Amygdala (tissue), 56 donors: ENCODE measurements around the gene INSRR.

Experiments used
- DNase-seq, 56 donors: peaks; one replicate each; lab custom pipeline; 2025; lab: John Stamatoyannopoulos, UW

INSRR gene

DNA sequence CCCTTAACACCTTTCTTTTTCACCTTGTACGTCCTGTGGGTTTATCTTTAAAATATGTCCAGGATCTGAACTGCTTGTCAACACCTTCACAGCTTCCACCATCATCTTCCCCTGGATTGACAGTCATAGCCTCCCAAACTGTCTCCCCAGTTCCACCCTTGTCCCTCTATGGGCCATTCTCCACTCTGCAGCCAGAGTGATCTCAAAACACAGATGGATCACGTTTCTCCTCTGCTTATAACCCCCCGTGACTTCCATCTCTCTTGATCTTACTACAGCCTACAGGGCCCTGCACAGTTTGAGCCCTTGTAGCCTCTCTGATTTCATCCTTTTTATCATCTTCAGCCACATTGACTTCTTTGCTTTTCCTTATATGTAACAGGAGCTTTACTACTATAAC, 4.3 kb downstream of the INSRR start:
- DNase-seq, result no peak

DNA sequence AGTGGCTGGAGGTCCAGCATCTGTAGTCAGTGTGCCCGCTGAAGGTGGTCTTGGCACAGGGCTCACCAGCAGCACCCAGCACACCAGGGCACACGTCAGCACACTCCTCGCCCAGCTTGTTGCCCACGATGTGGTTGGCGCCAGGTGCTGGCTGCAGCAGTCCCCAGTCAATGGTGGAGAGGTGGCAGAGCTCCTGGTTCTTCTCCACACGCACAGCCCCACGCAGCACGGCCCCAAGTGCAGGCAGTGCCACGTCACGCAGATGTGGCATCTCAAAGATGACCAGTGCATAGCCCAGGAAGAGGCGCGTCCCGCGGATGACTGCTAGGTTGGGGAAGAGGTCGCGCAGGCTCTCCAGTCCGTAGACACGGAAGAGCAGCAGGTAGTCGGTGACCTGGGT, 5.2 kb downstream of the INSRR start:
- DNase-seq, result no peak

DNA sequence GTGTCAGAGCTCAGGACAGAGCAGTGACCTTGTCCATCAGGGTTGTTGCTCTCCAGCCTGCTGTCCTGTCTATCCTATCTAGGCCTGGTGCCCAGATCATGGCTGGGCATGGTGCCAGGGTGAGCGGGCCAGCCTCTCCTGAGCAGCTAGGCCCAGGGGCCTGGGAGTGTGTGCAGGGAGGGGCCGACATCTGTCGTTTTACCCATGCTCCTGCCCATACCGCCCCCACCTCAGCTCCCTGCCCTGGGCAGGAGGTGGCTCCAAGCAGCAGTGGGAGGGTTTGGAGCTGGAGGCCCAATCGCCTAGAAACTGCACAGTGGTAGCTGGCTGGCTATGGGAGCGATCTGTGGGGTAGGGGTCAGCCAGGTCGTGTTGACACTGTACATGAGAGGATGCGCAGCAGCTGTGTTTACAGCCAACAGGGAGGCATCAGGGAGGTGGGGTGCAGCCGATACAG, 6.5 kb downstream of the INSRR start:
- peak in 34 of 56 donors; percentile 1 to 76 (median 21) for DNase-seq

DNA sequence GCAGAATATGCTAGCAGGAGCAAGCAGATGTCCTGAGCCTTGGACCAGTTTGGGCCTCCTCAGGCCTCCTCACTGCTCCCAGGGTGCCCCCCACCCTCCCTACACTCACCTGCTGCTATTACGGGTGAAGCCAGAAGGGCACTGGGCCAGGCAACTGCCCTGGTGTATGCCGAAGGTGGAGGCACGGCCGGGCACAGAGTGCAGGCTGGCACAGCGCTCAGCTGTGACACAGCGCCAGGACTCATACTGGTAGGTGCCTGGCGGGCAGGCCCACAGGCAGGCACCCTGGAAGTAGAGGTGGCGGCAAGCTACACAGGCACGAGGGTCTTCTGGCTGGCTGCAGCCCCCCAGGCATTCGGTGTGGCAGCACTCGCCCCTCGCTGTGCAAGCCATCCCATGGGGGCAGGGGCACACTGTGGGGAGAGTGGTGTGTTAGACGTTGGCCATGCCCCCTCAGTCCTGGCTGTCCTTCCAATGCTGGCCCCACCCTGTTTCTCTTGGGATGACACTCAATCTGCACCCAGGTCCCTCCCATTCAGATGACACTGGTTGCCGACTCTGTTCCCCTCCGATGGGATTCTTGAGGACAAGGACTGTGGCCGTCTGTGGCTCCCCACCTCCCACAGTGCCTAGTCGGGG, 7.0 kb downstream of the INSRR start:
- no peak for DNase-seq

DNA sequence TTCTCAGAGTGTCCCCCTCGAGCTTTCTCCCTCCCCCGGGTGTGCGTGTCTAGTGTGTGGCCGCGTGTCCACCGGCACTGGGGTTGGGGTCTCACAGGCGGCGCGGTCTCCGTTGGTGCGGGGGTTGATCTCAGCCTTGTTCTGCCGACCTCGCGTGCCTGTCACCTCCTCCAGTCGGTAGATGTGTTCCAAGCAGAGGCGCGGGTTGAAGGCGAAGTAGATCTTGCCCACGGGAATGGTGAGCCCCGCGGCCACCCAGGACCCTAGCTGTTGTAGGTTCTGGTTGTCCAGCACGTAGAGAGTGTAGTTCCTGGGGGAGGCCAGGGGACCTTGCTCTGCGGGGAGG, 9.8 kb downstream of the INSRR start:
- DNase-seq, result no peak

DNA sequence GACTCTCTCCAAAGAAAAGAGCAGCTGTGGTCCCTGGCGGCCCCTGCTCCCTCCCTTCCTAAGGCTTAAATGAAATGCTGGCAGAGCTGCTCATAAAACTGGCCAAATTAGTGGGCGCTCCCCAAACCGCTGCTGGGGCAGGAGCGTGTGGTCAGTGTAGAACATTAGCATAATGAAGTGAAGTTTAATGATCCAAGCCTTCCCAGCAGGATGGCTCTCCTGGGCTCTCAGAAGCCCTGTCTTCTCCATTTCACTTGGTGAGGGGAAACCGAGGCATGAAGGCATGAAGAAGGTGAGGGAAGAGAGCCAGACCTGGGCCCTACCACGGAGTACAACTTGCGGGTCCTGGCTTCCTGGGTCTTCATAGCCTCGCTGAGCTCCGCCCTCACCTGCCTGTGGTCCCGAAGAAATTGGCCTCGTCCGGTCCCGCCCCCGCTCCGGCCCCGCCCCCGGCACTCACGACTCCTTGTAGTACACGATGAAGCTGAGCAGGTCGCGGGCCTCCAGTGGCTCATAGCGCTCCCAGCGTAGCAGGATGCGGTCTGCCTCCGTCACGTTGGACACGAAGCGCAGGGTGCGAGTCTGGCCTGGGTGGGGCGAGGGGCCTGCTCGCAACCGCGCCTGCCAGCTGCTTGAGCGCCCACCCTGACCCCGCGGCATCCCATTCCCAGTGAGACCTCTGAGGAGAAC, 10.3 kb downstream of the INSRR start:
- peak in 1 of 56 donors; percentile 6 for DNase-seq

DNA sequence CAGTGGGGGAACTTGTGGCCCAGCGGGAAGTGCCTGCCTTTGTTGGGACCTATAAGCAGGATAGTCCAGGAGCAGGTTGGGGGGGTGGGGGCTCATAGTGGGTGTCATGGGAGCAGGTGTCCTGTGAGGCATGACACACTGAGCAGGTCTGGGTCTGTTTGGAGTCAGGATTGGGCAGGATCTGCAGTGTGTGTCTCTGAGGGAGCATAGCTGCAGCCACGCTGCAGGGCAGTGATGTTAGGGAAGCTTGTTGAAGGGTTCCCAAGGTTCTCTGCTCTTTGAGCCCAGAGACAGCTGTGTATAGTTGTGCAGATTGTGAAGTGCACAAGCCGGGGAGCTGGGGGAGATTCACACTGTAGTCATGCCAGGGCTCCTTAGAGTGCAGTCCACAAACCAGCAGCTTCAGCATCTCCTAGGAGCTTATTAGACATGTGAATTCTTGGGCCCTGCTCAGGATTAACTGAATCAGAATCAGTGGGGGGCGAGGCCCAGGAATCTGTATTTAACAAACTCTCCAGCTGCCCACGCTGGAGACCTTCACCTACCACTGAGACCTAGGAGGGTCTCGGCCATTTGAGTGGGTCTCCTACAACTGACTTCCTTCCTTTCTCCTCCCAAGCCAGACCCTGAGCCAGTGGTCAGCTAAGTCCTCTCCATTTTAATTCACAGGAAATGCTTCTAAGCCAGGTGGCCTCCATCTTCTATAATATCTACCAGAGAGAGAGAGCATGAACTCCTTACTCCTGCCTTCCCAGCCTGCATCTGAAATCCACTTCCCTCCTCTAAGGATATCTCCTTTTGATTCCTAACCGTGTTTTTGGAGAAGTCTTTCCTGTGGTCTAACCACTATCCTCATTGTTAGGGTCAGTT, 11.1 kb downstream of the INSRR start:
- DNase-seq, result no peak

DNA sequence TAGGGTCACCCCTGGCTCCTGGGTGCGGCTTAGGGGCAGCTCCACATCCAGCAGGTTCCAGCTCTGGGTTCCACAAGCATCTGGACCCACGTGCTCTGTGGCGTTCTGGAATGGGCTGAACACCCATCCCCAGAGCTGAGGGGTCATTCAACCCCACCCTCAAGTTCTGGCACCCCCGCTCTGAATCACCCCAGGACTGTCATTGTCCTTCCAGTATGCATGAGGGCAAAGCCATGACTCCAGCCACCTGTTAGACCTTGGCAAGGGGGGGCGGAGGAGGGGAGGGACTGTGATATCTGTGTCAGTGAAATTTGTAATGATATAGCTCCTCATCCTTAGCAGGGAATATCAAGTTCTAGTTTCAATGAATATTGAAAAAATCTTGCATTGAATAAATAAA, 12.3 kb downstream of the INSRR start:
- no peak for DNase-seq

DNA sequence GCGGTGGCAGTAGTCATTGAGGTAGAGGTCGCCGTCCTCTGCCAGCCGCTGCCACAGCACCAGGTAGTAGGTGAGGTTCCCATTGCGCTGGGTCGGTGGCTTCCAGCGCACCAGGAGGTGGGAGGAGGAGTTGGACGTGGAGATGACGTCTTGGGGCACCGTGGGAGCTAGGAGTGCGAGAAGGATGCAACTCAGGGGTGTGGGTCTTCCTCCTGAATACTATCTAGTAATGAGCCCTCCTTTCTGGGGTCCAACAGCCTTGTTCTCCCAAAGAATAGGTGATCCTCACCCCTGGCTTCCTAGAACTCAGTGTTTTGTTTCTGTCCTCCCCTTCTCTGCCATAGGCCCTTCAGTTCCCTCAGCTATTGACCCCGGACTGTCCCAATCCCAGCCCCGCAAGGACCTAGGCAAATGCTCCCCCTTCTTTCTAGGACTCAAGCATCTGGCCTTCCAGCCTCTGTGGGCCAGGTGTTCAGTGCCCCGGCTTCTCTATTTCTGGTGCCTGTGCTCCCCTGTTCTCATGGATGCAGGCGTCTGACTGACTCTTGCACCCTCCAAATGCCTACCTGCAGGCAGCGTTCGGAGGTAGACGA, 12.9 kb downstream of the INSRR start:
- DNase-seq, result no peak

DNA sequence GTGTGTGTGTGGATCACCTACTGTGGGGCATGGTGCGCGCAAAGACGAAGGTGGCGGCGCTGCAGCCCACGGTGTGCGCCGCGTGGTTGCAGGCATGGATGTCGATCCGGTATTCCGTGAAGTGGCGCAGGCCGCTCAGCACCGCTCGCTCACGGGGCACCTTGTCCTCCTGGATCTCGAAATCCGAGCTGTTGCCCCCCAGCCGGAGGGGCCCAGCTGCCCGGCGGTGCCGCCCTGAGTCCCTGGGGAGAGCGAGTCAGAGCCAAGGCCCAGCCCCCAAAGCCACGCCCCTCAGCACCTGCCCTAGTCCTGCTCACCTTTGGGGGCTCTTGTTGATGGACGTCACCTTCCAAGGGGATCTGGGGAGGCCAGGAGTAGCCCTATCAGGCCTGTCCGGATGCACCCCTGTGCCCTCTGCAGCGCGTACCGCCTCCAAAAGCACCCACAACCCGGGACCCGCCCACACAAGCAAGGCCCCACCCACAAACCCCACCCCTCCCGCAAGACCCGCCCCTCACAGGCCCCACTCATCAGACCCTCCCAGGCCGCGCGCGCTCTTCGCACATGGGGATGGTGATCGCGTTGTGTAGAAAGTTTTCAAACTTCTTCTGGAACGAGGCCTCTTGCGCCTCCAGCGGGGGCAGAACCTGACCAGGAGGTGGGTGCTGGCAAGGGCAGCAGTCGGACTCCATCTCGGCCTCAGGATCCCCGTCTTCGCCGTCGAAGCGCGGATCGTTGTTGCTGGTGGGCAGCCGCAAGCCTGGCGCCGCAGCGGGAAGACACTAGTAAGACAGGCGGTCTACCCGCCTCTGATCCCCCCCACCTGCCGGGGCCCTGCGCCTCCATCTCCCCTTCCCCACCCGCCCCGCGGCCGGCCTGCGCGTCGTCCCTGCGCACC, 13.6 kb downstream of the INSRR start:
- DNase-seq, result no peak

DNA sequence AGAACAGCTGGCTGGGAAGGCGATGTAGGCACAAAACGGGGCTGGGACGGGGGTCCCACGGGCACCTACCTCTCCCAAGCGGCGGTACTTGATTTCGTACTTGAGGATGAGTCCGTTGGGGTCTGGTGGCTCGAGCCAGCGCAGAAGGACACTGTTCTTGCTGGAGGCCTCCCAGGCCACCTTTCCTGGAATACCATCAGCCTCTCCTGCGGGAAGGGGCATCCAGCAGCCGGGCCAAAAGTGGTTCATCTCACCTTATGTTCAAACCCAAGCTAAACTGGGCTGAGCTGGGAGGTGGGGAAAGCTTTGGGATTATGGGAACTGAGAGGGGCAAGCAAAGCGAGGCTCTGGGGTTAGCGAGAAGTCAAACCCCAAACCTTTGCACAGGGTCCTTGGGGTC, 14.3 kb downstream of the INSRR start:
- DNase-seq, result no peak

DNA sequence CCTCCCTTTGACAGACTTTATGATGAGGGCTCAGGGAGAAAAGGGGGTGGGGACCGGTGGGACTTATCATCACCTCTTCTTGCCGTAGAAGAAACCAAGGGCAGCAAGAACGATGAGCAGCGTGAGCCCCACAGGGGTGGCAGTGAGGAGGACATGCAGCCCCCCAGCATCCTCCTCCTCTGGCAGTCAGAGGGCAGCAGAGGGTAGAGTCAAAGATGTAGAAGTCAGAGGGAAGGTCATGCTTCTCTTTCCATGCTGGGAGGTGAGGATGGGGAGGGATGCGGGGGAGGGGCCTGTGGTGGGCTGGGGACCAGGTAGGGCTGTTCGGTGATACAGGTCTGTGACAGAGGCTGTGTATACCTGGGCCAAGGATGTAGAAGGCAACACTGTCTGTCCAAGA, 14.8 kb downstream of the INSRR start:
- no peak for DNase-seq

DNA sequence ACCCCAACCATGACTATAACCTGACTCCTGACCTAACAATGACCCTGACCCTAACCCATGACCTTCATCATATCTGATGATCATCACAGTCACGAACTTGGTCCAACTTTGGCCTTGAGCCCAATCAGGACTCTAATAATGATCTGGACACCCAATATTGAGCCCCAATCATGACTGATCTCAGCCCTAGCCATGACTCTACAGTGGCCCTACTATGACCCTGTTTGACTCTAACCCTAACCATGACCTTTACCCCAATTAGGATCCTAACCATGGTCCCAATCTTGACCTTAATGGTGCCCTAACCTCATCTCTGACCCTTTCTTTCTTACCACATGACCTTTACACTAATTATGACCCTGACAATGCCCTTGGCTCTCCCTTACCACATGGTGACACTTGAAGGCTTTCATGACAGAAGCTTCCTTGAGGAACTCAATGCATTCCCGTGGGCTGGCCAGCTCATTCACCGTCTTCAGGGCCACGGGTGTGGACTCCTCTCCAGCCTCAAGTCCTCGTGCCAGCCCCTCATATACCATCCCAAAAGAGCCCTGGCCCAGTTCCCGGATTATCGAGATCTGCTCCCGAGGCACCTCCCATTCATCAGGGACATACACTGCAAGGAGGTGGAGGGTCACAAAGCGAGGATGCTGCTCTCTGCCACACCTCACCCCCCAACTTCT, 16.2 kb downstream of the INSRR start:
- no peak for DNase-seq

DNA sequence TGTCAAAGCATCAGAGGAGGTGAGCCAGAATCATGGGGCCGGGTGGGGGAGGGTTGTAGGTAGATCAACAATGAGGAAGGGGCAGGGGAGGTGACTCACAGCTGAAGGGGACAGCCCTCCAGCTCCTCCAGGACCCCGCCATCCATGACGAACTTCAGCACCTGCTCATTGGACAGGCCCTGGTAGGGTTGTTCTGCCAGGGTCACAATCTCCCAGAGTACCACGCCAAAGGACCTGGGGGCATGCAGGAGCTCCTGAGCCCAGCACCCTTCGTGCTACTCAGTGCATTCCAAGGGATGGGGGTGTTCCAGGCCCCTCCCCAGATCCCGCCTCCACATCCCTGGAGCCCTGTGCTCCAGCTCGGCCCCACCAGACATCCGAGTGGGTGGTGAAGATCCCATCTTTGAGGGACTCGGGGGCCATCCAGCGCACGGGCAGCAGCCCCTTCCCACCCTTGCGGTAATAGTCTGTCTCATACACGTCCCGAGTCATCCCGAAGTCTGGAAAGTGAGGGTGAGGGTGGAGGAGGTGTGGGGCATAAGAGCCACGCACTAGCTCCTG, 17.5 kb downstream of the INSRR start:
- DNase-seq, result no peak

DNA sequence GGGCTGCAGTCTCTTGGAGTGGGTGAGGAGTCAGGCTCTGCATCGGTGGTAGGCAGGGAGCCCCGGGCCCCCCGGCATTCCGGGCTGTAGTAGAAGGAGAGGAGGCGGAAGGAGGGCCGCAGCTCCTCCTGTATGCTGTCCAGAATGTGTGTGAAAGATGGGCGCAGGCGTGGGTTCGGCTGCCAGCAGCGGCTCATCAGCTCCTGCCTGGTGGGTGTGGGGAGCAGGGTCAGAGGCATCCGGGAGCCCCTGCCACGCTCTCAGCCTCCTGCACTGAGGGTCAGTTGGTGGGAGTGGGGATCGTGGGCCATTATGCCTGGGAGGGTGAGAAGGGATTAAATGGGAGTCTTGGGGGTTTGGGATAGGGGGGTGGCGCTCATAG, 18.0 kb downstream of the INSRR start:
- DNase-seq, result no peak

DNA sequence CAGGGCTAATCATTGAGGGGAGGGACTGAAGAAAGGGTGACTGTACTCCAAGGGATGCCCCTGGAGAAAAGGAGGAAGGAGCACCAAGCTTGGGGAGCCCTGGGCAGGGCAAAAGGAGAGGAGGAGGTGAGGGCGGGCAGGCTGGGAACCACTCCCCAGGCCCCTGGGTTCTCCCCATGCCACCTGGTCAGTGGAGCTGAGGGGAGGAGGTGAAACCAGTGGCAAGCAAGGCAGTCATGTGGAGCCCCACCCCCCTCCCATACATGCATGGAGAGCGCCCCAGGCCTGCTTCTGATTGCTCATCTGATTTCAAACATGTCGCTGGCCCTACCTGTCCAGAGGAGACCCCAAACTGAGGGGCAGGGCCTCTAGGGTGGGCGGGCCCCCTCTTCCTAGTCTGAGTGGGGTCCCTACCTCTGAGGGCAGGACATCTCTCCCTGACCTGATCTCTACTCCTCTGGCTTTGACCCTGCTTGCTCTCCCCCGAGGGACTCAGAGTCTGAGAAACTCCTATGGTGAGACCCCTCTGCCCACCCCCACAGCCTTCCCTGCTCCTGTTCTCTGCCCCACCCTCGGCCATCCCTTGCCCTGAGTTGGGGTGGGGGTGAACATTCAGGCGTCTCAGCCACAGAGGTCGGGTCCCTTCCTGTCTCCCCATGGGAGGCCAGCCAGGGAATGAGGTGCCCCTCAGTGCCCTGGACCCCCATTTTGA, 18.6 kb downstream of the INSRR start:
- DNase-seq, result no peak

DNA sequence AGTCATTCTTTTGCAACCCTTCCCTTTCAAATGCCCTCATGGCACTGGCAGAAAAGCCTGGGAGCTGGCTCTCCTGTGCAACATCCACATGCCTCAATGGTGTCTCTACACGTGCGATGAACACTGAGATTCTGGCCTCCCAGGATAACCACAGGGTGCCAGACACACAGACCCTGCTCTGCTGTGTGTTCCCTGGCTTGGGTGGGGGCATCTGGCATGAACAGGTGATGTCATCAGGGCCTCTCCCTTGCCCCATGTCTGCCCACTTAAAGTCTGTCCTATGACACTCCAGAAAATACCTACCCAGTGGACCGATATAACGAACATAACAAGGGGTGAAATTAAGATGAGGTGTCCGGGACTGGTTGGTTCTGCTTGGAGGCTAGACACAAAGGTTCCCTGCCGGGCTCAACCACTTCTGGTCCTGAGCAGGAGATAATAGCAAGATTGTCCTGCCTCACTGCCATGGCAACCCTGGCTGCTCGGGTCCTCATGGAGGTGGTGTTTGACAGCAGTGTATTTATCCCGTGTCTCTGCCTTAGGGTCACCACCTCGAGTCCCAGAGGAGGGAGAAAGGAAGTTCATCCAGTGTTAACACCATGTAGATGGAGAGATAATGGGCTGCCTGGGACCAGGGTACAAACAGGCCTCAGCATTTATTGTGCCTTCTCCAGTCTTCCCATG, 19.3 kb downstream of the INSRR start:
- DNase-seq, result no peak

DNA sequence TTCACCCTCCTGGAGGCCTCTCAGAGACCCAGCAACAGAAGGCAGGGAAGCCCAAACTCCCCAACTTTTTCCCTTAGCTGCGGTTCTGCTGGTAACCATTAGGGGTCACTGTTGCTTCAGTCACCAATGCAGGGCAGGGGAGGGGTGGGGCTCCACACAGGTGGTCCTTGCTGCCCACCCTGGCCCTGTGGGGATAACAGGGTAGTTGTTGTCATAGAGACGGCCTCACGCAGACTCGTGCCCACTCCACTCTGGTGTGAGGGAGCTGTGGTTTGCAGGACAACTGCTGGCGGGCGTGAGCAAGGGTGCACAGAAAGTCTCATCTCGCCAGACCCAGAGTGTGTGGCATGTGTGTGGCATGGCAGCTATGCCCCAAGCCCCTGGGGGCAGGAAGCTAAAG, 19.9 kb downstream of the INSRR start:
- DNase-seq, result peak in 6 of 56 donors; percentile 5 to 29 (median 12)
